K562 (cell line): Measurements from ENCODE around the gene TMSB4X. TPM values are rescaled to one million over a fixed set of nuclear protein-coding genes. Genes with fewer than 3 reads are reported as not detected.

Experiments used
- BCL6 ChIP-seq: fragments of 250-450 bp; sonication (Bioruptor Pico); IDR thresholded peaks from 2 replicates; pipeline ENCODE4 v1.4.0; 2020
- BMI1 ChIP-seq: fragments of 150-350 bp; IDR thresholded peaks from 2 replicates; pipeline ENCODE4 v1.6.1; 2014; ENCODE audit warnings: low read length
- GMEB1 ChIP-seq: fragments of 250-450 bp; sonication (Bioruptor Pico); IDR thresholded peaks from 2 replicates; pipeline ENCODE4 v1.4.0; 2020; ENCODE audit warnings: mild to moderate bottlenecking
- HDAC1 ChIP-seq, 2 experiments: fragments of 450-650 bp; IDR thresholded peaks; 2 replicates each; pipeline ENCODE4 v1.6.1; 2016 to 2017; ENCODE audit warnings: inconsistent platforms in 1 of 2, mild to moderate bottlenecking in 1 of 2, moderate library complexity in 1 of 2
- L3MBTL2 ChIP-seq: fragments of 450-650 bp; IDR thresholded peaks from 2 replicates; pipeline ENCODE4 v1.6.1; 2016; ENCODE audit warnings: mild to moderate bottlenecking, moderate library complexity
- MTA3 ChIP-seq: fragments of 450-650 bp; formaldehyde crosslinking; IDR thresholded peaks from 2 replicates; pipeline ENCODE4 v1.6.1; 2017; ENCODE audit warnings: mild to moderate bottlenecking, borderline replicate concordance
- NR4A1 ChIP-seq, 2 experiments: fragments of 250-450 bp in 1 of 2; fragments of 450-650 bp in 1 of 2; sonication (Bioruptor Pico) in 1 of 2; IDR thresholded peaks; 2 replicates each; pipeline versions ENCODE4 v1.4.0 to v1.6.1; 2016 to 2020; ENCODE audit warnings: mild to moderate bottlenecking in 2 of 2, missing compliant biosample characterization in 1 of 2, missing genetic modification characterization in 1 of 2, moderate library complexity in 1 of 2
- PML ChIP-seq: IDR thresholded peaks from 2 replicates; pipeline ENCODE4 v1.6.1; 2012; ENCODE audit warnings: low read length, inconsistent platforms
- POLR2A ChIP-seq: fragments of 450-650 bp; conservative IDR thresholded peaks from 2 replicates; pipeline ENCODE4 v1.6.1; 2016
- RBBP5 ChIP-seq: fragments of 200-600 bp; sonication (generic); IDR thresholded peaks from 2 replicates; pipeline ENCODE4 v1.6.1; 2012; ENCODE audit warnings: borderline replicate concordance, mild to moderate bottlenecking, low read length, control low read depth, inconsistent platforms; ENCODE audit not compliant: insufficient read depth, poor library complexity, severe bottlenecking
- SAP30 ChIP-seq: fragments of 200-600 bp; sonication (generic); IDR thresholded peaks from 2 replicates; pipeline ENCODE4 v1.6.1; 2012; ENCODE audit warnings: borderline replicate concordance, low read depth, mild to moderate bottlenecking, moderate library complexity, low read length, control low read depth, inconsistent platforms; ENCODE audit not compliant: insufficient read depth, poor library complexity, severe bottlenecking
- SMARCE1 ChIP-seq: fragments of 450-650 bp; IDR thresholded peaks from 2 replicates; pipeline ENCODE4 v1.7.1; 2016; ENCODE audit warnings: mild to moderate bottlenecking
- SUPT5H ChIP-seq: fragments of 450-650 bp; IDR thresholded peaks from 2 replicates; pipeline ENCODE4 v1.6.1; 2016
- TCF7 ChIP-seq: sonication (generic); IDR thresholded peaks from 2 replicates; pipeline ENCODE4 v1.6.1; 2016; ENCODE audit warnings: antibody characterized with exemption, borderline replicate concordance
- VEZF1 ChIP-seq: fragments of 200-800 bp; sonication (Bioruptor generic); IDR thresholded peaks from 2 replicates; pipeline ENCODE4 v1.6.1; 2017; ENCODE audit warnings: missing genetic modification characterization, missing compliant biosample characterization
- ZNF146 ChIP-seq: IDR thresholded peaks from one replicate; pipeline ENCODE4 v1.6.1; 2018; ENCODE audit warnings: missing compliant biosample characterization; ENCODE audit not compliant: unreplicated experiment
- ZNF668 ChIP-seq: fragments of 250-450 bp; sonication (Bioruptor Pico); IDR thresholded peaks from 2 replicates; pipeline ENCODE4 v1.8.0; 2022; ENCODE audit warnings: mild to moderate bottlenecking, inconsistent platforms
- polyA plus RNA-seq, 8 experiments: library from polyadenylated mRNA; depleted of rRNA in 4 of 8; stranded (reverse) in 5 of 8; unstranded in 3 of 8; fragments of >200 nt; fragmentation: Nextera tagmentation in 2 of 8; fragmentation: Illumina TruSeq in 1 of 8; extraction: Ambion mirVana in 2 of 8; extraction: Trizol in 1 of 8; gene quantifications; 2 replicates each; pipeline versions ENCODE4 v1.2.1 to v1.2.3, GENCODE V29; 2011 to 2014; ENCODE audit warnings: inconsistent platforms in 1 of 8, missing spikeins in 1 of 8
- total RNA-seq, 7 experiments: library from RNA; depleted of rRNA in 6 of 7; stranded (reverse); fragments of >200 nt in 6 of 7; fragmentation: Illumina TruSeq in 2 of 7; extraction: Trizol in 2 of 7; gene quantifications; 2 replicates each; pipeline versions ENCODE4 v1.2.1 to v1.2.3, GENCODE V29; 2011 to 2021; ENCODE audit warnings: low replicate concordance in 1 of 7
- TF ChIP-seq, protein P1 (sequence below): fragments of 450-650 bp; IDR thresholded peaks from 2 replicates; pipeline ENCODE4 v1.6.1; 2018; ENCODE audit not compliant: partially characterized antibody
- TF ChIP-seq, protein P2 (sequence below): sonication (generic); formaldehyde crosslinking; IDR thresholded peaks from 2 replicates; pipeline ENCODE4 v1.4.0; 2020; ENCODE audit warnings: mild to moderate bottlenecking, missing genetic modification reagents

Gene TMSB4X
- total and polyA plus RNA-seq, 9 of the 15 experiments (the other 6 are each of a cell fraction or from before 2014, with no cell fraction given) = 1,035 to 2,035 (median 1,529) TPM

- TF ChIP-seq, protein P1, sequence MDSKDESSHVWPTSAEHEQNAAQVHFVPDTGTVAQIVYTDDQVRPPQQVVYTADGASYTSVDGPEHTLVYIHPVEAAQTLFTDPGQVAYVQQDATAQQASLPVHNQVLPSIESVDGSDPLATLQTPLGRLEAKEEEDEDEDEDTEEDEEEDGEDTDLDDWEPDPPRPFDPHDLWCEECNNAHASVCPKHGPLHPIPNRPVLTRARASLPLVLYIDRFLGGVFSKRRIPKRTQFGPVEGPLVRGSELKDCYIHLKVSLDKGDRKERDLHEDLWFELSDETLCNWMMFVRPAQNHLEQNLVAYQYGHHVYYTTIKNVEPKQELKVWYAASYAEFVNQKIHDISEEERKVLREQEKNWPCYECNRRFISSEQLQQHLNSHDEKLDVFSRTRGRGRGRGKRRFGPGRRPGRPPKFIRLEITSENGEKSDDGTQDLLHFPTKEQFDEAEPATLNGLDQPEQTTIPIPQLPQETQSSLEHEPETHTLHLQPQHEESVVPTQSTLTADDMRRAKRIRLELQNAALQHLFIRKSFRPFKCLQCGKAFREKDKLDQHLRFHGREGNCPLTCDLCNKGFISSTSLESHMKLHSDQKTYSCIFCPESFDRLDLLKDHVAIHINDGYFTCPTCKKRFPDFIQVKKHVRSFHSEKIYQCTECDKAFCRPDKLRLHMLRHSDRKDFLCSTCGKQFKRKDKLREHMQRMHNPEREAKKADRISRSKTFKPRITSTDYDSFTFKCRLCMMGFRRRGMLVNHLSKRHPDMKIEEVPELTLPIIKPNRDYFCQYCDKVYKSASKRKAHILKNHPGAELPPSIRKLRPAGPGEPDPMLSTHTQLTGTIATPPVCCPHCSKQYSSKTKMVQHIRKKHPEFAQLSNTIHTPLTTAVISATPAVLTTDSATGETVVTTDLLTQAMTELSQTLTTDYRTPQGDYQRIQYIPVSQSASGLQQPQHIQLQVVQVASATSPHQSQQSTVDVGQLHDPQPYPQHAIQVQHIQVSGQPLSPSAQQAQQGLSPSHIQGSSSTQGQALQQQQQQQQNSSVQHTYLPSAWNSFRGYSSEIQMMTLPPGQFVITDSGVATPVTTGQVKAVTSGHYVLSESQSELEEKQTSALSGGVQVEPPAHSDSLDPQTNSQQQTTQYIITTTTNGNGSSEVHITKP = peak; percentile 76
- TF ChIP-seq ZNF668 = peak; percentile 70; the same call in 1 of the 2 replicates
- TF ChIP-seq GMEB1 (CRISPR knock-in tag) = peak; percentile 51
- TF ChIP-seq SMARCE1 = 0 out of 2 replicates have a peak, but pooled peaks have one; percentile 15
- peak; percentile 66 for TF ChIP-seq RBBP5
- TF ChIP-seq MTA3 = no peak
- peak; percentile 54; the same call in 1 of the 2 replicates for TF ChIP-seq BCL6 (CRISPR knock-in tag)
- TF ChIP-seq ZNF146 (CRISPR knock-in tag) = no peak
- TF ChIP-seq POLR2A = peak; percentile 51; the same call in 1 of the 2 replicates
- no peak for TF ChIP-seq TCF7
- no peak for TF ChIP-seq SAP30
- TF ChIP-seq, protein P2, sequence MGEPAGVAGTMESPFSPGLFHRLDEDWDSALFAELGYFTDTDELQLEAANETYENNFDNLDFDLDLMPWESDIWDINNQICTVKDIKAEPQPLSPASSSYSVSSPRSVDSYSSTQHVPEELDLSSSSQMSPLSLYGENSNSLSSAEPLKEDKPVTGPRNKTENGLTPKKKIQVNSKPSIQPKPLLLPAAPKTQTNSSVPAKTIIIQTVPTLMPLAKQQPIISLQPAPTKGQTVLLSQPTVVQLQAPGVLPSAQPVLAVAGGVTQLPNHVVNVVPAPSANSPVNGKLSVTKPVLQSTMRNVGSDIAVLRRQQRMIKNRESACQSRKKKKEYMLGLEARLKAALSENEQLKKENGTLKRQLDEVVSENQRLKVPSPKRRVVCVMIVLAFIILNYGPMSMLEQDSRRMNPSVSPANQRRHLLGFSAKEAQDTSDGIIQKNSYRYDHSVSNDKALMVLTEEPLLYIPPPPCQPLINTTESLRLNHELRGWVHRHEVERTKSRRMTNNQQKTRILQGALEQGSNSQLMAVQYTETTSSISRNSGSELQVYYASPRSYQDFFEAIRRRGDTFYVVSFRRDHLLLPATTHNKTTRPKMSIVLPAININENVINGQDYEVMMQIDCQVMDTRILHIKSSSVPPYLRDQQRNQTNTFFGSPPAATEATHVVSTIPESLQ (CRISPR knock-in tag) = 0 out of 2 replicates have a peak, but pooled peaks have one; percentile 27
- no peak for TF ChIP-seq BMI1
- TF ChIP-seq L3MBTL2 = peak; percentile 98
- peak; percentile 52 for TF ChIP-seq VEZF1 (CRISPR knock-in tag)
- TF ChIP-seq HDAC1 (IDR thresholded peaks at IDR 0.05) = no peak
- peak; percentile 18 for TF ChIP-seq SUPT5H
- peak; percentile 30; the same call in 1 of the 2 replicates for TF ChIP-seq NR4A1 (CRISPR knock-in tag; IDR thresholded peaks at IDR 0.05)
- TF ChIP-seq NR4A1 (tag; IDR thresholded peaks at IDR 0.05) = peak; percentile 97
- 0 out of 2 replicates have a peak, but pooled peaks have one; percentile 4 for TF ChIP-seq PML
Measured at GRCh38 chrX:12955882-12956703, 18.8 kb upstream of the TMSB4X start (continued).
